GM12801 (cell line): ENCODE data around the gene SEMA3A.

Experiments used
- TF ChIP-seq, protein P1 (sequence below): IDR thresholded peaks from one replicate; pipeline ENCODE4 v1.5.1; 2011; ENCODE audit warnings: control low read depth; ENCODE audit not compliant: insufficient read length; ENCODE audit errors: extremely low read depth

The SEMA3A gene

GRCh38 chr7:83964318-83964717, 230.3 kb downstream of the SEMA3A start:
- TF ChIP-seq, protein P1, sequence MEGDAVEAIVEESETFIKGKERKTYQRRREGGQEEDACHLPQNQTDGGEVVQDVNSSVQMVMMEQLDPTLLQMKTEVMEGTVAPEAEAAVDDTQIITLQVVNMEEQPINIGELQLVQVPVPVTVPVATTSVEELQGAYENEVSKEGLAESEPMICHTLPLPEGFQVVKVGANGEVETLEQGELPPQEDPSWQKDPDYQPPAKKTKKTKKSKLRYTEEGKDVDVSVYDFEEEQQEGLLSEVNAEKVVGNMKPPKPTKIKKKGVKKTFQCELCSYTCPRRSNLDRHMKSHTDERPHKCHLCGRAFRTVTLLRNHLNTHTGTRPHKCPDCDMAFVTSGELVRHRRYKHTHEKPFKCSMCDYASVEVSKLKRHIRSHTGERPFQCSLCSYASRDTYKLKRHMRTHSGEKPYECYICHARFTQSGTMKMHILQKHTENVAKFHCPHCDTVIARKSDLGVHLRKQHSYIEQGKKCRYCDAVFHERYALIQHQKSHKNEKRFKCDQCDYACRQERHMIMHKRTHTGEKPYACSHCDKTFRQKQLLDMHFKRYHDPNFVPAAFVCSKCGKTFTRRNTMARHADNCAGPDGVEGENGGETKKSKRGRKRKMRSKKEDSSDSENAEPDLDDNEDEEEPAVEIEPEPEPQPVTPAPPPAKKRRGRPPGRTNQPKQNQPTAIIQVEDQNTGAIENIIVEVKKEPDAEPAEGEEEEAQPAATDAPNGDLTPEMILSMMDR, result no peak

- TF ChIP-seq, protein P1, result no peak
Measured at GRCh38 chr7:83957333-83957732, 237.3 kb downstream of the SEMA3A start.

DNA sequence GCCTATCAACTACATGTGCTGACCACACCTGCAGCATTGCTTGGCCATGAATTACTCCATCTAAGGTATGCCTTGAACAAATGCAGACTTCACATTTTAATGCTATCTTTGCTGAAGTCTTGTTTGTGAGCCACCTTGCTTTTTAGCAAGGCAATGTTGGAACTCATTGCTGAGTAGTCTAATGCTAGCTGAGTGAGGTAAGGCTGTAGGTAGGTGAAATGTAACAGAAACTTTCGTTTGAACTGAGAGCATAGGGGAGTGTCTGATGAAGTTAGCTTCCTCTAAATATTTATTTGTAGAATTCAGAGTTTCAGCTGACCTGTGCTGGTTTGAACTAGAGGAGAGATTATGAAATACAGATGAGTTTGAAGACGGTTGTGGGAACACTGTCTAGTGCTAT, 238.5 kb downstream of the SEMA3A start:
- TF ChIP-seq, protein P1, result no peak

DNA sequence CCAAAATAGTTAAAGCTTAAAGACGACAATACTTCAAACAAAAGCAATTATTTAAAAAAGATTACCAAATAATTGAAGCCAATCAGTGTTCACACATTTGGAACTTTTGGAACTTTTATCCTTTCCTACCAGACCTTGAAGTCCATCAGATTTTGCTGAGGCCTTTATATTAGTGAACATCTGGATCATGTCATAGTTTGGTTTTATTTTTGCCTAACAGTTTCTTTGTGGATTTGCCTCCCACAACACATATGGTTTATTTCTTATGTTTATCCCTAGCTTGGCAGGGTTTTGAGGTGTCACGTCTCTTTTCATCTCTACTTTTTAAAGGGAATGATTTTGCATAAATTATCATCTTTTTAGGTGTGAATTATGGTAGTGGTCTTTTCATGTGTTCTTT, 242.4 kb downstream of the SEMA3A start:
- TF ChIP-seq, protein P1, result no peak

- TF ChIP-seq, protein P1, result no peak
Measured at GRCh38 chr7:83947260-83947659, 247.3 kb downstream of the SEMA3A start.

DNA sequence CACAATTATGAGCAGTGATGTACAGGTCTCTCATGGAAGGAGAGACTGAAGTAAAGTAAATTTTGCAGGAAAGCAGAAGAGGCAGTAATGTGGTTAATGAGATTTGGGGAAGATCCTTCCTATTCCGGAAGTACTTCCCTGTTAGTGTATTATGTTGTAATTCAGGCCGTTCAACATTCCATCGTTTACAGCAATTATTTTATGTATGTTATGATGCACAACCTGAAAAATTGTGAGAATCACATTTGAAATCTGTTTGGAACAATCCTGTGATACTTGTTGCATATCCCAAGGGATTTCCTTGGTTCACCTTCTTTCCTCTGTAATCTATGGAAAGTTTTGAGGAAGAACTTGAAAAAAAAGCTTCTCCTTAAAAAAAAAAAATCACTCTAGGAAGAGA, 247.8 kb downstream of the SEMA3A start:
- TF ChIP-seq, protein P1, result no peak

DNA sequence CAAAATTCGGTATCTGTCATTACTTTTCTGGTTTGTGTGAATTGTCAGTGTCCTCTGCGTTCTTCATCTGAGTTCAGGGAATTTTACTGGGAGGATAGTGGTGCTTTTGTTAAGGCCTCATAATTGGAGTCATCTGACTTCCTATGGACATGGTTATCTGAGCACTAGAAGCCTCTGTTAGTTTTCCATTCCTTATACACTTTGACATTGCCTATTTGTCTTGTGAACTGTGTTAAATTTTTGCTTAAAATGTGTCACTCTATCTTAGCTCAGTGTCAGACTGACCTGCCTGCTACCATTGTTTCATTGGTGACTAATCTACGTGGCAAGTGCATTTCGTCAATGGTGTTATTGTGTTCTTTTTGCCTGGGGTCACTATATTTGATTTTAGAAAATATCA, 253.3 kb downstream of the SEMA3A start:
- TF ChIP-seq, protein P1, result no peak

- TF ChIP-seq, protein P1, result no peak
Measured at GRCh38 chr7:83937930-83938329, 256.7 kb downstream of the SEMA3A start.
